Naive B cell (primary cell): Measurements from ENCODE around the gene KSR1. TPM values are rescaled to one million over a fixed set of nuclear protein-coding genes. Genes with fewer than 3 reads are reported as not detected.
"Not testable (repeated sequence)": the region's sequence is repeated elsewhere in the genome, so short reads cannot be mapped to it uniquely, and the experiment has no call there.

ENCODE experiments used
- ATAC-seq, 2 donors: fragments of 150-1000 bp; cut with Tn5 transposase; 2 replicates each; pipeline ENCODE4 v1.10.0; 2021; ENCODE audit warnings: low read depth in 2 of 2, mild to moderate bottlenecking in 2 of 2, moderate library complexity in 2 of 2
- DNase-seq: peaks from one replicate; pipeline ENCODE4 v3.0.0; 2022
- H3K27ac Mint-ChIP-seq, 6 donors: one replicate each; pipeline ENCODE4 v1.8.0; 2020 to 2022; ENCODE audit warnings: mild to moderate bottlenecking in 6 of 6, mixed read lengths in 6 of 6, moderate library complexity in 5 of 6, inconsistent platforms in 2 of 6
- H3K27me3 Mint-ChIP-seq, 3 donors: one replicate each; pipeline ENCODE4 v1.8.0; 2021 to 2022; ENCODE audit warnings: mixed read lengths in 3 of 3, mild to moderate bottlenecking in 1 of 3
- H3K36me3 Mint-ChIP-seq, 2 donors: one replicate each; pipeline ENCODE4 v1.8.0; 2020 to 2022; ENCODE audit warnings: mixed read lengths in 2 of 2, inconsistent platforms in 1 of 2, mild to moderate bottlenecking in 1 of 2
- H3K4me1 Mint-ChIP-seq, 3 donors: one replicate each; pipeline ENCODE4 v1.8.0; 2020 to 2022; ENCODE audit warnings: mixed read lengths in 3 of 3, inconsistent platforms in 1 of 3, mild to moderate bottlenecking in 1 of 3, moderate library complexity in 1 of 3
- H3K4me3 Mint-ChIP-seq, 8 donors: one replicate each; pipeline ENCODE4 v1.8.0; 2020 to 2022; ENCODE audit warnings: mild to moderate bottlenecking in 8 of 8, mixed read lengths in 8 of 8, moderate library complexity in 8 of 8, inconsistent platforms in 2 of 8
- H3K9me3 Mint-ChIP-seq, 7 donors: one replicate each; pipeline ENCODE4 v1.8.0; 2020 to 2022; ENCODE audit warnings: mixed read lengths in 7 of 7, mild to moderate bottlenecking in 5 of 7, inconsistent platforms in 2 of 7, moderate library complexity in 1 of 7
- polyA plus RNA-seq, 6 donors: library from polyadenylated mRNA; unstranded; fragments of 300-500 nt; fragmentation: Illumina TruSeq; gene quantifications; one replicate each; pipeline ENCODE4 v1.2.3, GENCODE V29; 2021; ENCODE audit warnings: low read depth in 6 of 6

KSR1 gene
- 1 to 10 TPM in 5 of 6 donors, under 1 TPM in 1; 0.38 to 4.4 (median 2.3) TPM for polyA plus RNA-seq

GRCh38 chr17:27455914-27456680 lies at the start of gene KSR1:
Gene KSR1, plus strand, starts transcription at chr17:27456448. Its CDS starts 196 bp downstream, at chr17:27456644.
- ATAC-seq (peak; percentile 93 to 95), DNase-seq (peak; percentile 76)
- no peaks in the 10 kb centered on the region for H3K36me3 Mint-ChIP-seq
- H3K27ac Mint-ChIP-seq, result peak within 1 kb of the TSS in 5 of 6 donors; percentile 49 to 85 (median 80)
- H3K4me1 Mint-ChIP-seq, result peaks cover 8 to 28% (median 22%) of the 10 kb centered on the region in 3 donors
- H3K27me3 Mint-ChIP-seq, result no peaks in the 10 kb centered on the region
- H3K9me3 Mint-ChIP-seq, result no peaks in the 10 kb centered on the region
- H3K4me3 Mint-ChIP-seq, result peak within 1 kb of the TSS; percentile 72 to 96 (median 88)

GRCh38 chr17:27407916-27408864 lies 48.1 kb upstream of the KSR1 start:
- Mint-ChIP-seq H3K4me3 (no peak overlapping the region), H3K36me3 (no peaks in the 10 kb centered on the region), H3K4me1 (no peaks in the 10 kb centered on the region), H3K27me3 (peaks cover 0 to 6% (median 5%) of the 10 kb centered on the region in 3 donors), H3K9me3 (no peaks in the 10 kb centered on the region), H3K27ac (peak overlapping the region in 2 of 6 donors; percentile 4 to 35)
- ATAC-seq (no peak), DNase-seq (no peak)

- ATAC-seq (no peak), DNase-seq (no peak)
- no peaks in the 10 kb centered on the region for H3K36me3 Mint-ChIP-seq
- no peak overlapping the region for H3K27ac Mint-ChIP-seq
- peaks cover 0 to 6% (median under 1%) of the 10 kb centered on the region in 3 donors for H3K27me3 Mint-ChIP-seq
- H3K4me1 Mint-ChIP-seq, result no peaks in the 10 kb centered on the region
- no peak overlapping the region for H3K4me3 Mint-ChIP-seq
- no peaks in the 10 kb centered on the region for H3K9me3 Mint-ChIP-seq
Observed at GRCh38 chr17:27408891-27409290, 47.4 kb upstream of the KSR1 start.

- not testable (repeated sequence) for H3K27ac Mint-ChIP-seq, H3K4me3 Mint-ChIP-seq, ATAC-seq, H3K27me3 Mint-ChIP-seq, H3K9me3 Mint-ChIP-seq, H3K4me1 Mint-ChIP-seq, DNase-seq, H3K36me3 Mint-ChIP-seq
Observed at GRCh38 chr17:27412158-27412557, 44.1 kb upstream of the KSR1 start.

- H3K36me3 Mint-ChIP-seq, result no peaks in the 10 kb centered on the region
- ATAC-seq (peak in 1 of 2 donors; percentile 59), DNase-seq (no peak)
- H3K27me3 Mint-ChIP-seq, result peaks cover 0 to 6% (median 0%) of the 10 kb centered on the region in 3 donors
- H3K4me1 Mint-ChIP-seq, result peaks cover 0 to 6% (median 2%) of the 10 kb centered on the region in 3 donors
- H3K27ac Mint-ChIP-seq, result no peak overlapping the region
- H3K4me3 Mint-ChIP-seq, result no peak overlapping the region
- no peaks in the 10 kb centered on the region for H3K9me3 Mint-ChIP-seq
Observed at GRCh38 chr17:27413315-27413714, 42.9 kb upstream of the KSR1 start.

GRCh38 chr17:27413792-27414191 lies 42.5 kb upstream of the KSR1 start:
- H3K27me3 Mint-ChIP-seq, result peaks cover 0 to 6% (median 0%) of the 10 kb centered on the region in 3 donors
- no peaks in the 10 kb centered on the region for H3K36me3 Mint-ChIP-seq
- ATAC-seq (peak; percentile 68 to 69), DNase-seq (no peak)
- H3K4me3 Mint-ChIP-seq, result no peak overlapping the region
- H3K4me1 Mint-ChIP-seq, result peaks cover 0 to 6% (median 2%) of the 10 kb centered on the region in 3 donors
- H3K9me3 Mint-ChIP-seq, result no peaks in the 10 kb centered on the region
- no peak overlapping the region for H3K27ac Mint-ChIP-seq

- no peaks in the 10 kb centered on the region for H3K9me3 Mint-ChIP-seq
- peaks cover 0 to 6% (median 2%) of the 10 kb centered on the region in 3 donors for H3K4me1 Mint-ChIP-seq
- DNase-seq (no peak), ATAC-seq (no peak)
- no peak overlapping the region for H3K27ac Mint-ChIP-seq
- no peak overlapping the region for H3K4me3 Mint-ChIP-seq
- peaks cover 0 to 4% (median 0%) of the 10 kb centered on the region in 3 donors for H3K27me3 Mint-ChIP-seq
- no peaks in the 10 kb centered on the region for H3K36me3 Mint-ChIP-seq
Observed at GRCh38 chr17:27414271-27414670, 42.0 kb upstream of the KSR1 start.

GRCh38 chr17:27414694-27415093 lies 41.6 kb upstream of the KSR1 start:
- no peak for ATAC-seq
- no peaks in the 10 kb centered on the region for H3K9me3 Mint-ChIP-seq
- H3K4me3 Mint-ChIP-seq, result no peak overlapping the region
- H3K27me3 Mint-ChIP-seq, result no peaks in the 10 kb centered on the region
- DNase-seq, result no peak
- H3K36me3 Mint-ChIP-seq, result no peaks in the 10 kb centered on the region
- peaks cover 0 to 6% (median 2%) of the 10 kb centered on the region in 3 donors for H3K4me1 Mint-ChIP-seq
- no peak overlapping the region for H3K27ac Mint-ChIP-seq

- Mint-ChIP-seq H3K4me3 (no peak overlapping the region), H3K36me3 (no peaks in the 10 kb centered on the region), H3K4me1 (peaks cover 0 to 6% (median 2%) of the 10 kb centered on the region in 3 donors), H3K27ac (no peak overlapping the region), H3K9me3 (no peaks in the 10 kb centered on the region), H3K27me3 (no peaks in the 10 kb centered on the region)
- DNase-seq (no peak), ATAC-seq (no peak)
Observed at GRCh38 chr17:27415120-27415795, 41.0 kb upstream of the KSR1 start.

GRCh38 chr17:27417596-27418365 lies 38.5 kb upstream of the KSR1 start:
- H3K36me3 Mint-ChIP-seq, result no peaks in the 10 kb centered on the region
- H3K27me3 Mint-ChIP-seq, result no peaks in the 10 kb centered on the region
- ATAC-seq, result no peak
- no peak overlapping the region for H3K4me3 Mint-ChIP-seq
- H3K4me1 Mint-ChIP-seq, result peaks cover 0 to 6% (median 2%) of the 10 kb centered on the region in 3 donors
- no peak overlapping the region for H3K27ac Mint-ChIP-seq
- no peaks in the 10 kb centered on the region for H3K9me3 Mint-ChIP-seq
- no peak for DNase-seq

GRCh38 chr17:27418366-27418615 lies 38.0 kb upstream of the KSR1 start:
- no peaks in the 10 kb centered on the region for H3K9me3 Mint-ChIP-seq
- DNase-seq (no peak), ATAC-seq (no peak)
- no peak overlapping the region for H3K4me3 Mint-ChIP-seq
- H3K27me3 Mint-ChIP-seq, result no peaks in the 10 kb centered on the region
- H3K4me1 Mint-ChIP-seq, result peaks cover 0 to 6% (median 2%) of the 10 kb centered on the region in 3 donors
- no peak overlapping the region for H3K27ac Mint-ChIP-seq
- H3K36me3 Mint-ChIP-seq, result no peaks in the 10 kb centered on the region

GRCh38 chr17:27419156-27419555 lies 37.1 kb upstream of the KSR1 start:
- DNase-seq (no peak), ATAC-seq (no peak)
- no peak overlapping the region for H3K27ac Mint-ChIP-seq
- no peaks in the 10 kb centered on the region for H3K9me3 Mint-ChIP-seq
- peaks cover 0 to 6% (median 2%) of the 10 kb centered on the region in 3 donors for H3K4me1 Mint-ChIP-seq
- no peaks in the 10 kb centered on the region for H3K27me3 Mint-ChIP-seq
- H3K36me3 Mint-ChIP-seq, result no peaks in the 10 kb centered on the region
- H3K4me3 Mint-ChIP-seq, result no peak overlapping the region
